ENCODE measurements around the gene HOXC9. TPM values are rescaled to one million over a fixed set of nuclear protein-coding genes. Genes with fewer than 3 reads are reported as not detected.

Gene HOXC9
- 11.0 to 16.2 TPM (median 12.6 TPM) in 5 replicates for total RNA-seq (2022; extraction: Qiagen RNA extraction)

DNA sequence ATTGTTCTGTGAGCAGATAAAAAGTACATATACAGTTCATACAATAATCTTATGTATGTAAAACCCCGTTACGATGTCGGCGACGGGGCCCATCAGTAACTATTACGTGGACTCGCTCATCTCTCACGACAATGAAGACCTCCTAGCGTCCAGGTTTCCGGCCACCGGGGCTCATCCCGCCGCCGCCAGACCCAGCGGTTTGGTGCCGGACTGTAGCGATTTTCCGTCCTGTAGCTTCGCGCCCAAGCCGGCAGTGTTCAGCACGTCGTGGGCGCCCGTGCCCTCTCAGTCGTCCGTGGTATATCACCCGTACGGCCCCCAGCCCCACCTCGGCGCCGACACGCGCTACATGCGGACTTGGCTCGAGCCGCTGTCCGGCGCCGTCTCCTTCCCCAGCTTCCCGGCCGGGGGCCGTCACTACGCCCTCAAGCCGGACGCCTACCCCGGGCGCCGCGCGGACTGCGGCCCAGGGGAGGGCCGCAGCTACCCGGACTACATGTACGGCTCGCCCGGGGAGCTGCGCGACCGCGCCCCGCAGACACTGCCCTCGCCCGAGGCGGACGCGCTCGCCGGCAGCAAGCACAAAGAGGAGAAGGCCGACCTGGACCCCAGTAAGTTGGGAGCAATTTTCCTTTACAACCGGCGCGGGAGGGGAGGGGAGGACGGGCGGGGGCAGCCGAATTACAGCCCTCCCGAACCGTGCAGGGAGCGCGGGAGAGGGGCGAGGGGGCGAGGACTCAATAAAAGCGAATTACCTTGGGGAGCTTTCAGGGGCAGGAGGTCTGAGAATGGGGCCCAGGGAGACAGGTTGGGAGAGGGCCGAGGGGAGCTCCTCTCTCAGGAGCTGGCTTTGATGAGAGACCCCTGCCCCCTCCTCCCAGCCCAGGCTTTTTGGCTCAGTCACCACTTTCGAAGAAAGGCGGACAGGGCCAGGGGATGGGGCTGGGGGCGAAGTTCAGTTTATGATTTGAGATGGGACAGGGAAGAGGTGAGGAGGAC, at the start of gene HOXC9:
TSS of gene HOXC9 (plus strand) at position 46 of the 999 bp plus-strand sequence. CDS start at position 74, 28 bp downstream.

DNA sequence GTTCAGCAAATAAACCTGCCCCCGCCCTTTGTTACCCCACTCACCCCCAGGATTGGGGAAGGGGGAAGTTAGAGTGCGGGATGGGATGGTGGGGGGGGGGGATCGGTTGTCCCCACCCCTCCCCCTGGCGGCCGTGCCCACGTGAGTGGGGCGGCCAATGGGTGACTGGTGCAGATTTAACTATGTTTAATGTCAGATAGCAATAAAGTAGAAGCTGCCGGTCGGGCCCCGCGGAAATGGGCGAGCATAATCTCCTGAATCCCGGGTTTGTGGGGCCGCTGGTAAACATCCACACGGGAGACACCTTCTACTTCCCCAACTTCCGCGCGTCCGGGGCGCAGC, 45.3 kb upstream of the HOXC9 start, which contains the start of gene HOXC12:
TSS of gene HOXC12 (plus strand) at position 210 of the 342 bp plus-strand sequence. CDS start at position 237, 27 bp downstream.

DNA sequence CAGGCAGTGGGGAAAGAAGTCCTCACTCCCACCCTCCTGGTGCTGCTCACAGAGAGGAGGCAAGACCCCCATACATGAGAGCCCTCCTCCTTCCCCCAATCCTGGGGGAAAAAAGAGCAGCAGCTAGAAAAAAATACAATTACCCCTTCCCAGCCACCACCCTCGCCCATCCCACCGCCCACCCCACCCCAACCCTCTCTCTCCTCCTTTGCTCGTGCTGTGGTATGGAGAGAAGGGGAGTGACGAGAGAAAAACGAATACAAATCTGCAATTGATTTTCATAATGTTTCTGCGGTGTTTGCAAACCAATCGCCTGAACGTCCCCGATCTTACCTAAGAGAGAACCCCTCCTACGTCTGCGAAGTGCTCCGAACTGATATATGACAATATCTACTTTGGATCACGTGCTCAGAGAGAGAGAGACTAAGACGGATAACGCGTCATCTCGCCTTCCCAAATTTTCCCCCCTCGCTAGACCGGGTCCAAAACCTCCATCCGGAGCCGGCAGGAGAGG, 27.2 kb upstream of the HOXC9 start, which contains the start of gene HOXC11:
TSS of gene HOXC11 (plus strand) at position 405 of the 514 bp plus-strand sequence. CDS start 116 bp downstream, outside the sequence.

DNA sequence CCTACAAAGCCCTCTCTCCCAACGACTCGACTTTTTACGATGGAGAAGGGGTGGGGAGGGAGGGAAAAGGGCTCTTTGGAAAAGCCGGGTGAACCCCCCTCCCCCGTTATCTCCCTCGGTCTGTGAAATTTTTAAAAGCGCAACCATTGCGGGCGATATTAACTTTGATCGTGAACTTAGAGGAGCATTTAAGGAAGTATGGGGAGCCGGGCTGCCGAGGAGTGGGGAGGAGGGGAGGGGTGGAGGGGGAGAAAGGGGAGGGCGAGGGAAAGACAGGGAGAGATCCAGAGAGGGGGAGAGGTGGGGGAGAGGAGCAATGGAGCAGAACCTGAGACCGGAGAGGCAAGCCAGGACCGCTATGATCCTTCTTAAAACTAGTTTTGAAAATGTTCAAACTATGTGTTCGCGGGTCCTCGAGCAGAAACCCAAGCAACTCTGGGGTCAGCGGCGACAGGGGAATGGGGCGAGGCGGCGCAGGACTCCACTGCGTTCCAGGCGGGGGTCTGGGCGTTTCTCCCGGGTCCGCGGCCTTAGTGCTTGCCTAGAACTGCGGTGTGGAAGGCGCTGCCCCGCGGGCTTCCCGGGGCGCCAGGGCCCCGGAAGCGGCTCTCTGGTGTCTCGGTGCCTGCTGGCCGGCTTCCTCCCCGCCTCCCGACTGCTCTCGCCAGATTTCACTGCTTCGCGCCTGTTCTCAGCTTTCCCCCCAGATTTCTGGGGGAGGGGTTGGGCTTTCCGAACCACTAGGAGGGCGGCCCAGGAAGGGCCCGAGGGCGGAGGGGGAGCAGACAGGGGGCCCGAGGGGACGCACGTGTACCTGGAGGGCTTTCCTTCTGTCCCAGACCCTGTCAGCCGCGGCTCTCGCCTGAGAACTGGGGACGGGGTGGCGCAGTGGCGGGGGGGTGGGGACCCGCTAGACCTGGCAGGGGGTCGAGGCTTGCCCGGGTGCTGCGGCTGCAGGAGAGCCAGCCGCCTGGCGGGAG, 25.6 kb upstream of the HOXC9 start, which contains the start of gene HOTAIR:
TSS of gene HOTAIR (minus strand) at position 871 of the 980 bp plus-strand sequence.

DNA sequence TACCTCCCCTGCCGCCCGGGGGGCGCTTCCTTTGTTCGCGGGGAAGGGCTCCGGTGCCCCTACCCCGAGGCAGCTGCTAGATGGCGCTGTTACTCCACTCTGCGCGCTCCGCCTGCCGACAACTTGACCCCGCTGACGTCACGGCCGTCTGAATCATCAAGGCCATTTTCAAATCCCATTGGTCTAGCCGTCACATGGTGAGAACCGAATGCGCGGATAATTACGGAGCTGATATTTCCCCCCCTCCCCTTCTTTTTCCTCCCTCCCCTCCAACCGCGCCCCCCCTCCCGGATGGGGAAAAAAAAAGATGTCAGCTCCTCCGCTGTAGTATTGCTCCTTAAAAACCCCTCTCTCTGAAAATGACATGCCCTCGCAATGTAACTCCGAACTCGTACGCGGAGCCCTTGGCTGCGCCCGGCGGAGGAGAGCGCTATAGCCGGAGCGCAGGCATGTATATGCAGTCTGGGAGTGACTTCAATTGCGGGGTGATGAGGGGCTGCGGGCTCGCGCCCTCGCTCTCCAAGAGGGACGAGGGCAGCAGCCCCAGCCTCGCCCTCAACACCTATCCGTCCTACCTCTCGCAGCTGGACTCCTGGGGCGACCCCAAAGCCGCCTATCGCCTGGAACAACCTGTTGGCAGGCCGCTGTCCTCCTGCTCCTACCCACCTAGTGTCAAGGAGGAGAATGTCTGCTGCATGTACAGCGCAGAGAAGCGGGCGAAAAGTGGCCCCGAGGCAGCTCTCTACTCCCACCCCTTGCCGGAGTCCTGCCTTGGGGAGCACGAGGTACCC, 14.9 kb upstream of the HOXC9 start, which contains the start of gene HOXC10:
TSS of gene HOXC10 (plus strand) at position 246 of the 791 bp plus-strand sequence. CDS start at position 360, 114 bp downstream.

DNA sequence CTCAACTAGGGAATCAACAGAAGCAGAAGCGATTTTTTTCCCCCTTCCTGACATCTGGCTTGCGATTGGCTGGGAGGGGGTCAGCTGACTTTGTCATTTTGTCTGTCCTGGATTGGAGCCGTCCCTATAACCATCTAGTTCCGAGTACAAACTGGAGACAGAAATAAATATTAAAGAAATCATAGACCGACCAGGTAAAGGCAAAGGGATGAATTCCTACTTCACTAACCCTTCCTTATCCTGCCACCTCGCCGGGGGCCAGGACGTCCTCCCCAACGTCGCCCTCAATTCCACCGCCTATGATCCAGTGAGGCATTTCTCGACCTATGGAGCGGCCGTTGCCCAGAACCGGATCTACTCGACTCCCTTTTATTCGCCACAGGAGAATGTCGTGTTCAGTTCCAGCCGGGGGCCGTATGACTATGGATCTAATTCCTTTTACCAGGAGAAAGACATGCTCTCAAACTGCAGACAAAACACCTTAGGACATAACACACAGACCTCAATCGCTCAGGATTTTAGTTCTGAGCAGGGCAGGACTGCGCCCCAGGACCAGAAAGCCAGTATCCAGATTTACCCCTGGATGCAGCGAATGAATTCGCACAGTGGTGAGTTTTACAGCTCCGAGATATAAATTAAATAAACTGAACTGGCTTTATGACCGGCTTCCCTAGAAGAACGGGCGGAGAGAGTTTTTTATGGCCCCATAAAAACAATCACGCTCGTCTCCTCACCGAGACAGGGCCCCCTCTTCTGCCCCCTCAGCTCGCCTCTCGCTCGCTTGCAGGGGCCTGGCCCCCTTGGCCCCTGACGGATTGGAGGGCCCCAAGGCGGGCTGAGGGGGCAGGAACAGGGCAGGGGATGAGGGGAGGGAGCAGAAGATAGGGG, 28.6 kb downstream of the HOXC9 start, which contains the start of gene HOXC6:
TSS of gene HOXC6 (plus strand) at position 127 of the 888 bp plus-strand sequence. CDS start at position 209, 82 bp downstream.

DNA sequence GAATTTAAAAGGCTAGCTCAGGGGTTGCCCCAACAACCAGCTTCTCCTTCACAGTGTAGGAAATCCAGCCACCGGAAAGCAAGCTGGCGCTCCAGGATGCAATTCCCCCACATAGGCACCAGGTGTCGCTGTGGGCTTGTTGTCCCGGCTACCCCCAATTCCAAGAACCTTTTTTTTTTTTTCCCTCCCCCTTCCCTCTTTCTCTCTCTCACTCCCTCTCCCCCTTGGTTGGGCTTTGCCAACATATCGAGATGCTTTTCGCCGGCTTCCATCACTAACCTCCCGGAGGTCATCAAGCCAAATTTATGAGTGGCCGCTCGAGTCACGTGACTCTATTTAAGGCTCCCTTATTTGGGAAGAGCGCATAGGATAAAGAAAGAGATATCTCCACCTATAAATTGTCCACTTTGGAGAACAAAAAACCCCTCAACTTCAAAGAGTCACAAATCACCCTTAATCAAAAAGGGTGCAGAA, 32.7 kb downstream of the HOXC9 start, which contains the start of gene HOXC5:
TSS of gene HOXC5 (plus strand) at position 424 of the 474 bp plus-strand sequence. CDS start 73 bp downstream, outside the sequence.

Other genes with a start within 250 kb of the HOXC9 start
- not detected in 5 replicates for gene CISTR, start 248.2 kb upstream of the HOXC9 start, total RNA-seq (2022; extraction: Qiagen RNA extraction)
- 21.8 to 35.2 TPM (median 23.4 TPM) in 5 replicates for gene HOXC13, start 61.3 kb upstream of the HOXC9 start, total RNA-seq (2022; extraction: Qiagen RNA extraction)
- 0.02 to 0.05 TPM in 2 of 5 replicates, not detected in the others for gene HOXC12, start 45.3 kb upstream of the HOXC9 start, total RNA-seq (2022; extraction: Qiagen RNA extraction)
- gene HOXC11, start 27.0 kb upstream of the HOXC9 start, total RNA-seq (2022; extraction: Qiagen RNA extraction): 0.73 to 0.98 TPM (median 0.91 TPM) in 5 replicates
- gene HOTAIR, start 25.2 kb upstream of the HOXC9 start, total RNA-seq (2022; extraction: Qiagen RNA extraction): 0.13 to 0.48 TPM (median 0.17 TPM) in 5 replicates
- gene HOXC10, start 15.0 kb upstream of the HOXC9 start, total RNA-seq (2022; extraction: Qiagen RNA extraction): 2.6 to 3.1 TPM (median 2.9 TPM) in 5 replicates
- 3.8 to 5.8 TPM (median 4.9 TPM) in 5 replicates for gene HOXC8, start 8.8 kb downstream of the HOXC9 start, total RNA-seq (2022; extraction: Qiagen RNA extraction)
- gene HOXC6, start 28.3 kb downstream of the HOXC9 start, total RNA-seq (2022; extraction: Qiagen RNA extraction): 3.8 to 4.8 TPM (median 4.7 TPM) in 5 replicates
- gene HOXC5, start 32.9 kb downstream of the HOXC9 start, total RNA-seq (2022; extraction: Qiagen RNA extraction): 0.52 to 0.82 TPM (median 0.60 TPM) in 5 replicates
- gene HOXC4, start 53.7 kb downstream of the HOXC9 start, total RNA-seq (2022; extraction: Qiagen RNA extraction): 2.7 to 3.7 TPM (median 3.2 TPM) in 5 replicates
- 27.3 to 35.2 TPM (median 30.9 TPM) in 5 replicates for gene SMUG1, start 188.8 kb downstream of the HOXC9 start, total RNA-seq (2022; extraction: Qiagen RNA extraction)

Data from A549 treated with Hydrocortisone at 1 μM for 4 hours (cell line).